Fibroblast of the aortic adventitia (primary cell): Measurements from ENCODE around the gene RNF146. TPM values are rescaled to one million over a fixed set of nuclear protein-coding genes. Genes with fewer than 3 reads are reported as not detected.
A peak's percentile ranks its signal among the peaks of the same experiment; 100 is the strongest.

Experiments used
- DNase-seq: peaks from one replicate; pipeline ENCODE4 v3.0.0-alpha.2; 2010; ENCODE audit warnings: low read depth
- H3K4me3 ChIP-seq: 2 replicates; pipeline ENCODE4 v1.5.1; 2011; ENCODE audit warnings: low read depth, mild to moderate bottlenecking, control low read depth, low read length, moderate library complexity
- CTCF ChIP-seq: IDR thresholded peaks from 2 replicates; pipeline ENCODE4 v1.5.1; 2011; ENCODE audit warnings: mild to moderate bottlenecking, low read length, control low read depth, inconsistent platforms; ENCODE audit not compliant: insufficient read depth
- total RNA-seq: library from RNA; depleted of rRNA; stranded (reverse); fragments of >200 nt; gene quantifications from 2 replicates; pipeline ENCODE4 v1.2.3, GENCODE V29; 2012; ENCODE audit warnings: low replicate concordance

Gene RNF146
- total RNA-seq, 1 donor = 55.6 TPM

DNA sequence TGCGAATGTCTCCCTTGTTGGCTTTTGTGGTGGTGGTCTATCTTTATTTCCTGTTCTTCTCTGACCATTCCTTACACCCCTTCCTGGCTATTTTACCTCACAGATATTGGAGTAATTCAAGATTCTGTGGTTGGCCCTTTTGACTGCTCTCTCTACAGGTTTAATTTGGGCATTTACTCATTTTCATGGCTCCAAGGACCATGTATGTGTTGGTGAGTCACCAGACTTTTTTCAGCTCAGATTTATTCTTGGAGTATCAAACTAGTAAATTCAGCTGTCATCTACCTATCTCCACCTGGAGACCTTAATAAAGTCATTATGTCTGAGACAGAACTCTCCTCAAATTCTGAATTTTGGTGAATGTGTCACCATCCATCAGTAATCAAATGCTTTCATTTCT, 15.5 kb downstream of the RNF146 start:
- no peak for DNase-seq
- no peak for TF ChIP-seq CTCF
- H3K4me3 ChIP-seq = no peak overlapping the region

DNA sequence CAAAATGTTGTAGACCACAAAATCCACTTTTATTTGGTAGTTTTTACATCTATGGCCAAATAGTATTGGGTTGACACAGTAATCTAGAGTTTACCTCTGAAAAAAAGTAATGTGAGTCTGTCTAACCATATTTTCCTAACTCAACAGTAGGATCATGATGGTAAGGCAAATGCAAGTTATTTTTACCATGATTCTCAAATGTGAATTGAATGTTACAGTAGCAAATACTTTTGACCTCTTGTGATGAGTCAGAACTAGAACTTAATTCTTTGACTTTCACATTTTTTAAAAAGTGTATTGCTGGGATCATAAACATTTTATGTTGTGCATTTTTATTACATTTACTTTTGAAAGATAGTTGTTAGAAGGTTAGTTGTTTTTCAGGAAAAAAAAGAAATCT, 22.0 kb downstream of the RNF146 start:
- no peak for TF ChIP-seq CTCF
- no peak overlapping the region for H3K4me3 ChIP-seq
- DNase-seq = peak; percentile 8

DNA sequence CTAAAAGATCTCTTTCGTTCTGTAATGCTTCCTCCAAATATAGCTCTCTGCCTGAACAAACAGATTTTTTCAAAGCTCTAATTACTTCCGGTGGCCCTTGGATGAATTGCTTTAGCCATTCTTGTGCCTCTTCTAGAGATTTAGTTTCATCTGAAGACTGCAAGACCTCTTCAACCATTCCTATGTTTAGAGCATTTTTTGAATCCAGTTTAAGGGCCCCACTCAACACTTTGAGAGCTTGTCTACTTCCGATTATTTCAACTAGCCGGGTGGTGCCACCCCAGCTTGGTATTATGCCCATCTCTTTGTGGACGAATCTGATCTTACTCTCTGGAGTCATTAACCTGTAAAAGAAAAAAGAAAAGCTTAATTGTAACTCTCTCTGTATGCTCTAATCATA, 23.3 kb downstream of the RNF146 start:
- DNase-seq = no peak
- no peak for TF ChIP-seq CTCF
- no peak overlapping the region for H3K4me3 ChIP-seq

DNA sequence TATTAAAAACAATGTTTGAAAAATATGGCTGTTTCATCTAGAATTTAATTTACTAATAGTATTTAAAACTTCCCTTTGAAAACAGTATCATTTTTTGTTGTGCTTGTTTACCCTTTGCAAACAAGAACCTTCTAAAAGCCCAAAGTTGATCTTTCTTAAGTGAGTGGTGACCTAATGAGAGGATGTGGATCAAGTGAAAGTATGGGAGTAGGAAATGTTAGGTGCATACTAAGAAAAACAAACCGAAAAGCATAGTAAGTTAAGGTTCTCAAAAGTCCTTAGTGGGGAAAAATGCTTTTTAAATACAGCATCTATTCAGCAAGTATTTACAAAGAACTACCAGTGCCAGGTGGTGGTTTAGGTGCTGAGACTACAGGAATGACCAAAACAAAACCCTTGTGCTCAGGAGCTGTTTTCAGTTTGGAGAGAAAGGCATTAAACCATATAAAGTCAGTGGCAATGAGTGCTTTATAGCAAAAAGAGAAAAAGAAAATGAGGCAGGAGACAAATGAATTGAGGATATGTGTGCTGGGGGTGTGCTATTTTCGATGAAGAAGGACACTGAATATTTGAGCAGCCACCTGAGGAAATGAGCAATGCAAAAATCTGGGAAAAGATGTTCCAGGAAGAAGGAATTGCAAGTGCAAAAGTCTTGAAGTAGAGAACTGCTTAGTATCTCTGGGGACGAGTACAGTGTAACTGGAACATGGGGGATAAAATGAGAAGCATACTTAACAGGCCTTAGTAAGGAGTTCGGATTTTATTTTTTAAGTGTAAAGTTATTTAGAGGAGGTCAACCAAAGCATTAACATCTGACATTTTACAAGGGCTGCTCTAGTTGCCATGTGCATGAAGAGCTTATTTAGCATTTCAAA, 24.0 kb downstream of the RNF146 start:
- no peak for DNase-seq
- TF ChIP-seq CTCF = no peak
- no peak overlapping the region for H3K4me3 ChIP-seq

DNA sequence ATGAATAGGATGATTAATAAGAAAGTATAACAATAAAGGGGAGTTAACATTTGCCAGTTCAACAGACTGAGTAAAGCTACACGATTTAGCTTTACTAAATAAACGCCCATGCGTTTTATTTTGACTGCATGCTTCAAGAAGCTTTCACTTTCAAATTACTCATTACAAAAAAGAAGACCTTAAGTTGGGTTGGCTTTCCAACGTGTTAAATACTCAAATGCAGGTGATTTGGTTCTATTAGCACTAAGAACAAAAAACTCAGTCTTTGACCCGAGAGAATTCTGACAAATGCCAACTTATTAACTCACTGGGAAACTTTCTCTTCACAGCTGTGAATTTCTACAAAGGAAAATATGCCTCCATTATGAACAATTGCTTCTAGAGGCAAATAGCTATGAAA, 24.8 kb downstream of the RNF146 start:
- DNase-seq = peak; percentile 34
- H3K4me3 ChIP-seq = no peak overlapping the region
- no peak for TF ChIP-seq CTCF

- DNase-seq = no peak
- no peak for TF ChIP-seq CTCF
- H3K4me3 ChIP-seq = no peak overlapping the region
Observed at GRCh38 chr6:127297502-127298070, 30.9 kb downstream of the RNF146 start.
